ENCODE measurements around the gene OR2G3. TPM values are rescaled to one million over a fixed set of nuclear protein-coding genes. Genes with fewer than 3 reads are reported as not detected.

The OR2G3 gene
- total and polyA plus RNA-seq, 2 of the 4 experiments (the other 2 are of a cell fraction) = not detected

GRCh38 chr1:247646867-247647266, 41.5 kb downstream of the OR2G3 start:
- Histone ChIP-seq H3K56ac (ENCODE audit: extremely low read depth, insufficient read depth, low read length) (no peak overlapping the region), H4K8ac (ENCODE audit: low read depth in 2 of 2, low read length in 2 of 2) (no peak overlapping the region), H3K23ac (ENCODE audit: low read depth, low read length) (no peak overlapping the region), H2AK5ac (ENCODE audit: low read depth, low read length) (no peak overlapping the region), H3K9me3 (ENCODE audit: control insufficient read depth, insufficient read depth, low read length) (peaks cover 7% of the 10 kb centered on the region), H4K5ac (ENCODE audit: low read depth, low read length) (no peak overlapping the region), H3K9ac (ENCODE audit: low read depth, low read length) (no peak overlapping the region), H3K79me1 (ENCODE audit: low read depth in 1 of 2, low read length in 2 of 2) (no peaks in the 10 kb centered on the region), H4K91ac (ENCODE audit: insufficient read depth, low read depth, low read length) (no peak overlapping the region), H3K4me2 (ENCODE audit: low read depth, low read length) (no peak overlapping the region), H3K4me1 (ENCODE audit: control insufficient read depth, insufficient read depth, low read length) (no peaks in the 10 kb centered on the region), H2AFZ (replicated peaks; ENCODE audit: low read length, poor library complexity) (no peak overlapping the region), H3K36me3 (ENCODE audit: control insufficient read depth, insufficient read depth, low read length) (no peaks in the 10 kb centered on the region), H3K4ac (ENCODE audit: low read depth, low read length) (no peak overlapping the region), H2BK5ac (ENCODE audit: low read depth, low read length, poor library complexity, severe bottlenecking) (no peak overlapping the region), H3K27me3 (ENCODE audit: control insufficient read depth, insufficient read depth, low read length) (no peaks in the 10 kb centered on the region), H2AK9ac (replicated peaks; ENCODE audit: low read depth, low read length, poor library complexity) (no peak overlapping the region), H3K27ac (ENCODE audit: insufficient read depth, low read length) (no peak overlapping the region), H3K18ac (ENCODE audit: low read depth, low read length) (no peak overlapping the region), H3K9me1 (ENCODE audit: insufficient read depth, low read length) (no peaks in the 10 kb centered on the region), H2BK120ac (ENCODE audit: low read depth, low read length) (no peak overlapping the region), H3K4me3 (ENCODE audit: insufficient read depth, low read depth, low read length) (no peak overlapping the region), H3K14ac (replicated peaks; ENCODE audit: low read depth, low read length) (no peak overlapping the region), H4K20me1 (ENCODE audit: insufficient read depth, low read length) (no peaks in the 10 kb centered on the region), H2BK15ac (ENCODE audit: low read depth, low read length) (no peak overlapping the region), H2BK20ac (ENCODE audit: low read depth, low read length) (no peak overlapping the region)
- DNase-seq = no peak
- dilution Hi-C loops (cut with HindIII; ENCODE audit: low sequenced_read_pairs, unreplicated experiment) (no loop called here), intact Hi-C loops (cut with micrococcal nuclease) (no loop called here), in situ Hi-C loops (cut with MboI; ENCODE audit: low sequenced_read_pairs) (no loop called here)
- ChIA-PET CTCF (no interaction called here), POLR2A (ENCODE audit: unreplicated experiment) (no interaction called here)
- ATAC-seq (ENCODE audit: low read depth) = no peak
- no CpG with 5 or more reads among the region's 4 CpGs for WGBS, 2 experiments (ENCODE audit: extremely low coverage in 2 of 2, insufficient read length in 1 of 2)
- no TSS peak for BruUV-seq (replicated peaks)
- TF ChIP-seq, protein P1, sequence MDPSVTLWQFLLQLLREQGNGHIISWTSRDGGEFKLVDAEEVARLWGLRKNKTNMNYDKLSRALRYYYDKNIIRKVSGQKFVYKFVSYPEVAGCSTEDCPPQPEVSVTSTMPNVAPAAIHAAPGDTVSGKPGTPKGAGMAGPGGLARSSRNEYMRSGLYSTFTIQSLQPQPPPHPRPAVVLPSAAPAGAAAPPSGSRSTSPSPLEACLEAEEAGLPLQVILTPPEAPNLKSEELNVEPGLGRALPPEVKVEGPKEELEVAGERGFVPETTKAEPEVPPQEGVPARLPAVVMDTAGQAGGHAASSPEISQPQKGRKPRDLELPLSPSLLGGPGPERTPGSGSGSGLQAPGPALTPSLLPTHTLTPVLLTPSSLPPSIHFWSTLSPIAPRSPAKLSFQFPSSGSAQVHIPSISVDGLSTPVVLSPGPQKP (IDR thresholded peaks at IDR 0.05; ENCODE audit: borderline replicate concordance, low read depth, low read length) = no peak
- TF ChIP-seq RFX5 (IDR thresholded peaks at IDR 0.05; ENCODE audit: low read depth, low read length) (no peak), SMC3 (IDR thresholded peaks at IDR 0.05; ENCODE audit: low read depth, low read length) (no peak), MAZ (IDR thresholded peaks at IDR 0.05; ENCODE audit: borderline replicate concordance, low read depth, low read length) (no peak), MXI1 (IDR thresholded peaks at IDR 0.05; ENCODE audit: borderline replicate concordance, low read depth, low read length) (no peak), RAD21 (IDR thresholded peaks at IDR 0.05; ENCODE audit: low read length) (no peak)
- TF ChIP-seq, protein P2, sequence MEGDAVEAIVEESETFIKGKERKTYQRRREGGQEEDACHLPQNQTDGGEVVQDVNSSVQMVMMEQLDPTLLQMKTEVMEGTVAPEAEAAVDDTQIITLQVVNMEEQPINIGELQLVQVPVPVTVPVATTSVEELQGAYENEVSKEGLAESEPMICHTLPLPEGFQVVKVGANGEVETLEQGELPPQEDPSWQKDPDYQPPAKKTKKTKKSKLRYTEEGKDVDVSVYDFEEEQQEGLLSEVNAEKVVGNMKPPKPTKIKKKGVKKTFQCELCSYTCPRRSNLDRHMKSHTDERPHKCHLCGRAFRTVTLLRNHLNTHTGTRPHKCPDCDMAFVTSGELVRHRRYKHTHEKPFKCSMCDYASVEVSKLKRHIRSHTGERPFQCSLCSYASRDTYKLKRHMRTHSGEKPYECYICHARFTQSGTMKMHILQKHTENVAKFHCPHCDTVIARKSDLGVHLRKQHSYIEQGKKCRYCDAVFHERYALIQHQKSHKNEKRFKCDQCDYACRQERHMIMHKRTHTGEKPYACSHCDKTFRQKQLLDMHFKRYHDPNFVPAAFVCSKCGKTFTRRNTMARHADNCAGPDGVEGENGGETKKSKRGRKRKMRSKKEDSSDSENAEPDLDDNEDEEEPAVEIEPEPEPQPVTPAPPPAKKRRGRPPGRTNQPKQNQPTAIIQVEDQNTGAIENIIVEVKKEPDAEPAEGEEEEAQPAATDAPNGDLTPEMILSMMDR (conservative IDR thresholded peaks at IDR 0.05; ENCODE audit: low read depth, low read length) = no peak
